Left ventricle myocardium inferior (tissue), 1 donor: ENCODE results near the gene ZNF107. TPM values are rescaled to one million over a fixed set of nuclear protein-coding genes. Genes with fewer than 3 reads are reported as not detected.

Source experiments
- DNase-seq: peaks from one replicate; pipeline ENCODE4 v3.0.0-alpha.2; 2020
- H3K27ac ChIP-seq: fragments of 200-600 bp; replicated peaks from 2 replicates; pipeline ENCODE4 v1.8.0; 2021
- H3K27me3 ChIP-seq: fragments of 200-600 bp; 2 replicates; pipeline ENCODE4 v1.8.0; 2021; ENCODE audit warnings: low read depth
- H3K36me3 ChIP-seq: fragments of 200-600 bp; 2 replicates; pipeline ENCODE4 v1.8.0; 2021
- H3K4me1 ChIP-seq: fragments of 200-600 bp; 2 replicates; pipeline ENCODE4 v1.8.0; 2021
- H3K4me3 ChIP-seq: fragments of 200-600 bp; 2 replicates; pipeline ENCODE4 v1.8.0; 2021; ENCODE audit warnings: mild to moderate bottlenecking, moderate library complexity
- H3K9me3 ChIP-seq: fragments of 200-600 bp; replicated peaks from 2 replicates; pipeline ENCODE4 v1.8.0; 2021
- intact Hi-C: fragments of 100-400 bp; cut with micrococcal nuclease; formaldehyde crosslinking; loops from one replicate; pipeline ENCODE4 v1.11.0; 2022
- long read RNA-seq: library from polyadenylated mRNA; unstranded; transcript quantifications from one replicate; pipeline ENCODE4 v2.0.0, GENCODE V29; 2021
- total RNA-seq: library from RNA; stranded (reverse); fragmentation: NEBNext Ultra II Directional; extraction: Animal tissue kit (Norgen Biotek cat#: 25700); gene quantifications from one replicate; pipeline ENCODE4 v1.2.1, GENCODE V29; 2021
- TF ChIP-seq, protein P1 (sequence below): fragments of 200-600 bp; IDR thresholded peaks from 2 replicates; pipeline ENCODE4 v1.8.0; 2021; ENCODE audit warnings: antibody characterized with exemption, mild to moderate bottlenecking, borderline replicate concordance
- donor health status: DM: no; HTN: yes; CAD: no; lungs with severe emphysema.

Gene ZNF107
- 1.4 TPM for total RNA-seq
- long read RNA-seq, full-length matches to known transcripts = 3 of 5 reads
- long read RNA-seq, partial matches to known transcripts = 1 of 5 reads
- long read RNA-seq, other reads (novel, unspliced or antisense) = 1 of 5 reads

DNA sequence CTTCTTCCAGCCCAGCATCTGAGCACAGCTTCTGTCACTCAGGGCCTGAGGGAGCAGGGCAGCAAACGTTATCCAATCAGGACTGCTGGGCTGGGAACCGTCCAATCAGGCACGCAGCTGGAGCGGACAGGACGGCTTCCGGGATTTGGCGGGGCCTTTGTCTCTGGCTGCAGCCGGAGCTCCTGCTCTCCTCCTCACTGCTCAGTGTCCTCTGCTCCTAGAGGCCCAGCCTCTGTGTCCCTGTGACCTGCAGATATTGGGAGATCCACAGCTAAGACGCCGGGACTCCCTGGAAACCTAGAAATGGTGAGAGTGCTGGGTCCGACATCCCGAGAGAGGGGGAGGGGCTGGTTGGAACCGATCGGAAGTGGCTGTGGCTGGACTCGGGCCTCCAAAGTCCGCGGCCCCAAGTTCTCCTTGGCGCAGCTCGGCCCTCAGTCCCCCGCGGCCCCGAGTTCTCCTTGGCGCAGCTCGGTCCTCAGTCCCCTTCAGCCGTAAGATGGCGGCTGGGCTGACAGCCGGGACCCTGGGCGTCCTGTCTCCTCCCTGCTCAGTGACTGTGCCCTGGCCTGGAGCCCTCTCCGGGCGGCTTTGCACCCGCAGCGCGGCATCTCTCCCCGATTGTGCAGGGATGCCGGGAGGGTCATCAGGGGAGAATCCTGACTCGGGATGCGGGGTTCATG is at the start of gene ZNF107:
Gene ZNF107 (plus strand): TSS at position 154 of the 683 bp plus-strand sequence. CDS start 150 bp downstream, at position 304.
- peaks cover 13% of the 10 kb centered on the region for H3K36me3 ChIP-seq
- H3K4me1 ChIP-seq = peaks cover 22% of the 10 kb centered on the region
- H3K4me3 ChIP-seq = peak within 1 kb of the TSS; percentile 88
- intact Hi-C loops = no loop called here
- peaks cover 3% of the 10 kb centered on the region for H3K9me3 ChIP-seq
- peak; percentile 93 for DNase-seq
- H3K27me3 ChIP-seq = no peaks in the 10 kb centered on the region
- TF ChIP-seq, protein P1, sequence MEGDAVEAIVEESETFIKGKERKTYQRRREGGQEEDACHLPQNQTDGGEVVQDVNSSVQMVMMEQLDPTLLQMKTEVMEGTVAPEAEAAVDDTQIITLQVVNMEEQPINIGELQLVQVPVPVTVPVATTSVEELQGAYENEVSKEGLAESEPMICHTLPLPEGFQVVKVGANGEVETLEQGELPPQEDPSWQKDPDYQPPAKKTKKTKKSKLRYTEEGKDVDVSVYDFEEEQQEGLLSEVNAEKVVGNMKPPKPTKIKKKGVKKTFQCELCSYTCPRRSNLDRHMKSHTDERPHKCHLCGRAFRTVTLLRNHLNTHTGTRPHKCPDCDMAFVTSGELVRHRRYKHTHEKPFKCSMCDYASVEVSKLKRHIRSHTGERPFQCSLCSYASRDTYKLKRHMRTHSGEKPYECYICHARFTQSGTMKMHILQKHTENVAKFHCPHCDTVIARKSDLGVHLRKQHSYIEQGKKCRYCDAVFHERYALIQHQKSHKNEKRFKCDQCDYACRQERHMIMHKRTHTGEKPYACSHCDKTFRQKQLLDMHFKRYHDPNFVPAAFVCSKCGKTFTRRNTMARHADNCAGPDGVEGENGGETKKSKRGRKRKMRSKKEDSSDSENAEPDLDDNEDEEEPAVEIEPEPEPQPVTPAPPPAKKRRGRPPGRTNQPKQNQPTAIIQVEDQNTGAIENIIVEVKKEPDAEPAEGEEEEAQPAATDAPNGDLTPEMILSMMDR = no peak
- peak within 1 kb of the TSS; percentile 80 for H3K27ac ChIP-seq

DNA sequence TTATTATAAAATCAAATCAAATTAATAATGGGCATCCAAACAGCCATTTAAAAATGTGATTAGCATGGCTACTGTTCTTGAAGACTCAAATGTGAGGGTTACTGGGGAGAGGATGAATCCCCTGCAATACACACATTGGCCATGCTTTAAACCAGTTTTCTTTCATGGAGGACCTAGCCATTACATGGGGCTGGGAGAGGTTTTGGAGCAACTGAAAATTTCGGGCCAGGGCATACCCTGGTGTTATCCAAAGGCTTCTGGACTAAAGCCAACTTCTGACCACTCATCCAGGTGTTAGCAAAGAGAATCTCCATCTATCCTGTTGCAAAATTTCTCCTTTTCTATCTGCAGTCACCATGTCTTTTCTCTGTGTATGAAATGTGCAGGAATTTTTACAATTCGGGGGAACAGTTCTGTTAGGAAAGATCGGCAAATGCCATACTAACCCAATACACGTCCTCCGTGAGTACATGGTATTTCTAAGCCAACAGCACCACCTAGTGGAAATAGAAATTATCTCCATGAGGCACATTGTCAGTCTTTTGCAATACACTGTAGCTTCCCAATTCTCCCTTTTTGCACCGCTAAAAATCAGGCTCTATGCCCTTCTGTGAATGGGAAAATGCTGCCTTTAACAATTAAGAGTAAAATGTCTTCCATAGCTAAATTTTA is 47.0 kb upstream of the ZNF107 start:
- DNase-seq = no peak
- Histone ChIP-seq H3K9me3 (peaks cover 15% of the 10 kb centered on the region), H3K4me1 (no peaks in the 10 kb centered on the region), H3K4me3 (no peak overlapping the region), H3K27ac (no peak overlapping the region), H3K36me3 (no peaks in the 10 kb centered on the region), H3K27me3 (no peaks in the 10 kb centered on the region)
- TF ChIP-seq, protein P1 = peak; percentile 77
- intact Hi-C loops = loop anchor here (5.0 kb wide), 1 partner anchor 437 kb away; no protein-coding TSS in a partner anchor

DNA sequence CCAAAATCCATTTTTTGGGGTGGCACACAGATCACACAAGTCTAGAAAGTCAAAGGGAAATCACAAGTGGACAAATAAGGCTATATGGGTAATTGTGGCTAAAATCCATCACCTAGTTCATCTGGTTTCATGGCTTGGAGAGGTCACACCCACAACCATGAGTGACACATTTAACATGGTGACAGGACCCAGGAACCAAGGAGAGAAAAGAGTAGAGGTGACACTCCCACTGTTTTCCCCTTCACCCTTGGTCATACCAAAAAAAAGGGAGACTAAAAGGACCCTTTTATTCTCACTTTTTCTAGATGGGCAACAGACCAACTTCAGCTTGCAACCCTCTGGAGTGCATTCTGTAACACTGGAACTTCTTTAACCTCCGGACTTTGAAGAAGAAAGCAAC is 46.2 kb upstream of the ZNF107 start:
- Histone ChIP-seq H3K4me3 (no peak overlapping the region), H3K4me1 (no peaks in the 10 kb centered on the region), H3K9me3 (peaks cover 15% of the 10 kb centered on the region), H3K27me3 (no peaks in the 10 kb centered on the region), H3K36me3 (no peaks in the 10 kb centered on the region), H3K27ac (no peak overlapping the region)
- intact Hi-C loops = loop anchor here (5.0 kb wide), 1 partner anchor 437 kb away; no protein-coding TSS in a partner anchor
- no peak for DNase-seq
- TF ChIP-seq, protein P1 = no peak

DNA sequence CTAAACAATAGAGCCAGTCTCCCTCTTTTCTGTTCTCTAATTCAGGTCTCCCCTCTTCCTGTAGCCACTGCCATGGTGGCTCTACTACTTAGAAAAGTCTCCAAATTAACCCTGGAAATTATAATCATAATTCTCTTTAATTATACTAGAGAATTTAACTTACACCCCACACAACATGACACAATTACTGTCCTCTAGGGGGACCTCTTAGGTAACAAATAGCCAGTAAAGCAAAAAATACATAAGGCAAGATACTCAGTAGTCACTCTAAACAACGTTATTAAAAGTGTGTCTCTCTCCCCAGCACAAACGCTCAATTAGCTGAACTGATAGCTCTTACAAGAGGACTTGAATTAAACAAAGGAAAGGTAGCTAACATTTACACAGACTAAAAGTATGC is 44.3 kb upstream of the ZNF107 start:
- no peaks in the 10 kb centered on the region for H3K36me3 ChIP-seq
- TF ChIP-seq, protein P1 = no peak
- intact Hi-C loops = no loop called here
- H3K9me3 ChIP-seq = peaks cover 15% of the 10 kb centered on the region
- no peaks in the 10 kb centered on the region for H3K27me3 ChIP-seq
- H3K4me3 ChIP-seq = no peak overlapping the region
- no peak for DNase-seq
- H3K27ac ChIP-seq = no peak overlapping the region
- H3K4me1 ChIP-seq = no peaks in the 10 kb centered on the region

DNA sequence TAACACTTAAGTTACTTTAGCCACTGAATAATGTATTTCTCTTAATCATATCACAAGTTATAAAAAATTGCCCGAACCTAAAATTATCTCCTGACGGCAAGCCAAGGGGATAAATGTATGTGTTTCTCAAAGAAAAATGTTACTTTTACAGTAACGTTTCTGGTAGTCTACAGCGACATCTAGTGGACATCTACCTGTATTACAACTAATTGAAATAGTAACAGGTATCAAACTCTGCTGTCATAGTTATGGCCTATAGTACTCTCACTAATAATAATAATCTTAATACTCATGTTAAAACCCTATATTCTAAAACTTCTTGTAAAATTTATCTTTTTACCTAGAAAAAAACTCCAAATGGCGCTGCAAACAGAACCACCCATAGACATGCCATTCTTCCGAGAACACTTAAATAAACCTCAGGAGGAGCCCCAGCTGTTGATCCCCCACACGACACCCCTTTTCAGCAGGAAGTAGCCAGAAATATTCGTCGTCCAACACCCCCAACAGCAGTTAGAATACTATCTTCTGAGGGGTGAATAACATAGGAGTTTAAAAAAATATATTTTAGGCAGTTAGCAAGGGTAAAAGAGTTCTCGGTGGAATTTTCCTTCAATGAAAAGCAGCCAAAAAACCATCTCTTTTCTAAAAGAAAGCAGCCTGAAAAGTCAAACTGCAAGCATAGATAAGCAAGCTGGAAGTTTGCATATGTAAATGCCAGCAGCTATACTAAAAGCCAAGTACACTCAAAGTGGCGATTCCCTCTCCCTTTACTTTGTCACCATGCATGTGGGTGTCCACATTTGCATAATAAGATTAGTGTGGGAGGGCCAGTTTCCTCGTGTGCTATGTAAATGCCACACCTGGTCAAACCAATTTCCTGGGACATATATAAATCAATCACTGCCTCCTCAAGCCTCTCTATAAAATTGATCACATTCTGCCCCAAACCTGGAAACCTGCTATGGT is 40.5 kb upstream of the ZNF107 start:
- intact Hi-C loops = no loop called here
- Histone ChIP-seq H3K27me3 (no peaks in the 10 kb centered on the region), H3K4me3 (no peak overlapping the region), H3K9me3 (peaks cover 3% of the 10 kb centered on the region), H3K27ac (no peak overlapping the region), H3K36me3 (no peaks in the 10 kb centered on the region), H3K4me1 (no peaks in the 10 kb centered on the region)
- TF ChIP-seq, protein P1 = peak; percentile 88
- DNase-seq = no peak
